Liver (tissue), 9 donors: ENCODE results near the gene CD6. TPM values are rescaled to one million over a fixed set of nuclear protein-coding genes. Genes with fewer than 3 reads are reported as not detected.

Source experiments
- DNase-seq: peaks from one replicate; pipeline ENCODE4 v3.0.0-alpha.2; 2017; ENCODE audit warnings: low spot score
- H3K27ac ChIP-seq, 2 donors: one replicate each; pipeline ENCODE4 v1.7.0; 2013; ENCODE audit warnings: inconsistent platforms in 2 of 2, low read length in 2 of 2, control low read depth in 1 of 2, low read depth in 1 of 2, mild to moderate bottlenecking in 1 of 2
- H3K27me3 ChIP-seq, 4 donors: one replicate each; pipeline versions ENCODE4 v1.6.1 to v1.7.0; 2013; ENCODE audit warnings: low read length in 3 of 4, inconsistent platforms in 1 of 4, mild to moderate bottlenecking in 1 of 4, moderate library complexity in 1 of 4; ENCODE audit not compliant: control insufficient read depth in 4 of 4, insufficient read depth in 4 of 4
- H3K36me3 ChIP-seq, 4 donors: one replicate each; pipeline versions ENCODE4 v1.6.1 to v1.7.0; 2013; ENCODE audit warnings: low read length in 3 of 4, mild to moderate bottlenecking in 3 of 4, low read depth in 1 of 4, moderate library complexity in 1 of 4; ENCODE audit not compliant: control insufficient read depth in 4 of 4, insufficient read depth in 3 of 4
- H3K4me1 ChIP-seq, 4 donors: one replicate each; pipeline versions ENCODE4 v1.6.1 to v1.7.0; 2013; ENCODE audit warnings: low read length in 3 of 4, mild to moderate bottlenecking in 3 of 4, moderate library complexity in 1 of 4; ENCODE audit not compliant: control insufficient read depth in 4 of 4, insufficient read depth in 4 of 4
- H3K4me3 ChIP-seq, 3 donors: one replicate each; pipeline versions ENCODE4 v1.6.1 to v1.7.0; 2013; ENCODE audit warnings: low read length in 3 of 3, control low read depth in 1 of 3, low read depth in 1 of 3, mild to moderate bottlenecking in 1 of 3
- H3K9ac ChIP-seq, 2 donors: one replicate each; pipeline ENCODE4 v1.7.0; 2013; ENCODE audit warnings: low read length in 2 of 2, mild to moderate bottlenecking in 2 of 2, moderate library complexity in 2 of 2, control low read depth in 1 of 2, low read depth in 1 of 2
- H3K9me3 ChIP-seq, 4 donors: one replicate each; pipeline versions ENCODE4 v1.6.1 to v1.7.0; 2013; ENCODE audit warnings: low read length in 3 of 4; ENCODE audit not compliant: control insufficient read depth in 4 of 4
- ATF3 ChIP-seq: IDR thresholded peaks from 2 replicates; pipeline ENCODE4 v1.6.1; 2016; ENCODE audit warnings: antibody characterized with exemption
- FOXA1 ChIP-seq: IDR thresholded peaks from 2 replicates; pipeline ENCODE4 v1.6.1; 2016; ENCODE audit warnings: antibody characterized with exemption
- GABPA ChIP-seq, 2 donors: IDR thresholded peaks in 1 of 2; conservative IDR thresholded peaks in 1 of 2; 2 replicates each; pipeline ENCODE4 v1.6.1; 2016; ENCODE audit warnings: antibody characterized with exemption in 2 of 2, mild to moderate bottlenecking in 1 of 2, moderate library complexity in 1 of 2
- HNF4G ChIP-seq: IDR thresholded peaks from 2 replicates; pipeline ENCODE4 v1.6.1; 2016; ENCODE audit warnings: antibody characterized with exemption
- JUND ChIP-seq, 2 donors: IDR thresholded peaks; 2 replicates each; pipeline ENCODE4 v1.6.1; 2016; ENCODE audit warnings: antibody characterized with exemption in 2 of 2
- MAX ChIP-seq: IDR thresholded peaks from 2 replicates; pipeline ENCODE4 v1.6.1; 2016; ENCODE audit warnings: antibody characterized with exemption
- NR2F2 ChIP-seq: IDR thresholded peaks from 2 replicates; pipeline ENCODE4 v1.6.1; 2016; ENCODE audit warnings: antibody characterized with exemption
- RAD21 ChIP-seq, 2 donors: IDR thresholded peaks; 2 replicates each; pipeline ENCODE4 v1.6.1; 2016; ENCODE audit warnings: antibody characterized with exemption in 2 of 2, mild to moderate bottlenecking in 2 of 2
- RXRA ChIP-seq, 2 donors: IDR thresholded peaks; 2 replicates each; pipeline ENCODE4 v1.6.1; 2017 to 2018; ENCODE audit warnings: antibody characterized with exemption in 2 of 2, mild to moderate bottlenecking in 1 of 2
- SP1 ChIP-seq: IDR thresholded peaks from 2 replicates; pipeline ENCODE4 v1.6.1; 2018; ENCODE audit warnings: antibody characterized with exemption, mild to moderate bottlenecking
- YY1 ChIP-seq: IDR thresholded peaks from 2 replicates; pipeline ENCODE4 v1.6.1; 2016; ENCODE audit warnings: antibody characterized with exemption, mild to moderate bottlenecking
- WGBS: extraction: QIAGEN DNeasy Blood & Tissue Kit; methylation state at CpG from one replicate; pipeline ENCODE4 v1.1.7; 2013; 5-methylcytosine and 5-hydroxymethylcytosine counted together
- polyA plus RNA-seq, 2 donors: library from polyadenylated mRNA; stranded (reverse) in 1 of 2; unstranded in 1 of 2; fragments of 200-250 nt in 1 of 2; fragments of >200 nt in 1 of 2; fragmentation: Nextera tagmentation in 1 of 2; extraction: Ambion mirVana in 1 of 2; gene quantifications; one replicate each; pipeline versions ENCODE4 v1.2.1 to v1.2.3, GENCODE V29; 2013 to 2015
- total RNA-seq, 2 donors: library from RNA; depleted of rRNA; stranded (reverse); fragments of >200 nt; gene quantifications; one replicate each; pipeline ENCODE4 v1.2.3, GENCODE V29; 2014
- TF ChIP-seq, protein P1 (sequence below): IDR thresholded peaks from 2 replicates; pipeline ENCODE4 v1.6.1; 2016; ENCODE audit warnings: antibody characterized with exemption, mild to moderate bottlenecking
- donor health status: healthy.
- donor health status: healthy.
- donor health status: healthy.
- donor health status: healthy.
- donor health status: healthy.

CD6 gene
- total and polyA plus RNA-seq, 4 donors, result 0.31 to 0.59 (median 0.45) TPM

DNA sequence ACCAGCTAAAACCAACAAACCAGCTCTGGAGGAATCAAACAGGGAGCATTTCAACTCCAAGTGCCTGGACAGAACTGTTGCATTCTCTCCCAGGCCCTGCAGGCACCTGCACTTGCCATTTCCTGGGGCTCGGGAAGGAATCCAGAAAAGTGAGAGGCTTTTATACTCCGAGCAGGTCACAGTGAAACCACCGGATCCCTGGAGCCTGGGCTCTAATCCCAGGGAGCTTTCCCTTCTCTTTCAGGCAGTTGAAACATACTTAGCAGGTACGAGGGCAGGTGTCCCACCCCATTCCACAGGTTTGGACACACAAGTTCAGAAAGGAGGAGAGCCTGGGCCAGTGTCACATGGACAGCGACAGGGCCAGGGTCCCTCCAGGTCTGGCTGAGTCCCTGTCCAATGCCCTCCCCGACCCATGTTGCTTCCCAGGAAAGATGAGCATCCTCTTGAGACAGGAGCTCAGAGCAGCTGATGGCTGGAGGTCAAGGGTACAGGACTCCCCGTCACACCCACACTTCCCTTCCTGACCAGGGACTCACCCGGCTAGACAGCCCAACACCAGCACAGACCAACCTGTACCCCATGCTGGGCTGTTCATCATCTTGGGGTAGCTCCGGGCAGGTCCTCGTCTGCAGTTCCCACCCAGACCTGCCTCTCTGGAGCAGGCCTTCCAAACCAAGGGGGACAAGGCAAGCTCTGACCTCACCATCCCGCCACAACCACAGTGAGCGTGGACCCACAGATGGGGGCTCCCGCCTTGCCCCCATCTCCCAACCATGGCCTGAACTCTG lies 80.9 kb downstream of the CD6 start:
- 90% methylated on average over 13 of the region's 13 CpGs for WGBS
- no peak for DNase-seq
- TF ChIP-seq GABPA (IDR thresholded peaks at IDR 0.05 in 1 of 2, conservative IDR thresholded peaks at IDR 0.05 in 1 of 2), result no peak
- TF ChIP-seq, protein P1, sequence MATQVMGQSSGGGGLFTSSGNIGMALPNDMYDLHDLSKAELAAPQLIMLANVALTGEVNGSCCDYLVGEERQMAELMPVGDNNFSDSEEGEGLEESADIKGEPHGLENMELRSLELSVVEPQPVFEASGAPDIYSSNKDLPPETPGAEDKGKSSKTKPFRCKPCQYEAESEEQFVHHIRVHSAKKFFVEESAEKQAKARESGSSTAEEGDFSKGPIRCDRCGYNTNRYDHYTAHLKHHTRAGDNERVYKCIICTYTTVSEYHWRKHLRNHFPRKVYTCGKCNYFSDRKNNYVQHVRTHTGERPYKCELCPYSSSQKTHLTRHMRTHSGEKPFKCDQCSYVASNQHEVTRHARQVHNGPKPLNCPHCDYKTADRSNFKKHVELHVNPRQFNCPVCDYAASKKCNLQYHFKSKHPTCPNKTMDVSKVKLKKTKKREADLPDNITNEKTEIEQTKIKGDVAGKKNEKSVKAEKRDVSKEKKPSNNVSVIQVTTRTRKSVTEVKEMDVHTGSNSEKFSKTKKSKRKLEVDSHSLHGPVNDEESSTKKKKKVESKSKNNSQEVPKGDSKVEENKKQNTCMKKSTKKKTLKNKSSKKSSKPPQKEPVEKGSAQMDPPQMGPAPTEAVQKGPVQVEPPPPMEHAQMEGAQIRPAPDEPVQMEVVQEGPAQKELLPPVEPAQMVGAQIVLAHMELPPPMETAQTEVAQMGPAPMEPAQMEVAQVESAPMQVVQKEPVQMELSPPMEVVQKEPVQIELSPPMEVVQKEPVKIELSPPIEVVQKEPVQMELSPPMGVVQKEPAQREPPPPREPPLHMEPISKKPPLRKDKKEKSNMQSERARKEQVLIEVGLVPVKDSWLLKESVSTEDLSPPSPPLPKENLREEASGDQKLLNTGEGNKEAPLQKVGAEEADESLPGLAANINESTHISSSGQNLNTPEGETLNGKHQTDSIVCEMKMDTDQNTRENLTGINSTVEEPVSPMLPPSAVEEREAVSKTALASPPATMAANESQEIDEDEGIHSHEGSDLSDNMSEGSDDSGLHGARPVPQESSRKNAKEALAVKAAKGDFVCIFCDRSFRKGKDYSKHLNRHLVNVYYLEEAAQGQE, result no peak
- no peak for TF ChIP-seq RXRA (IDR thresholded peaks at IDR 0.05)
- TF ChIP-seq ATF3, result no peak
- no peak for TF ChIP-seq YY1
- no peak for TF ChIP-seq RAD21 (IDR thresholded peaks at IDR 0.05)
- H3K9me3 ChIP-seq, result no peaks in the 10 kb centered on the region
- H3K27ac ChIP-seq, result no peak overlapping the region
- no peak overlapping the region for H3K9ac ChIP-seq
- H3K4me1 ChIP-seq, result no peaks in the 10 kb centered on the region
- no peak overlapping the region for H3K4me3 ChIP-seq
- H3K36me3 ChIP-seq, result no peaks in the 10 kb centered on the region
- no peaks in the 10 kb centered on the region for H3K27me3 ChIP-seq

GRCh38 chr11:61053191-61053590 lies 81.7 kb downstream of the CD6 start:
- H3K27ac ChIP-seq, result no peak overlapping the region

More at GRCh38 chr11:61053191-61053590, 81.7 kb downstream of the CD6 start:
- no peaks in the 10 kb centered on the region for H3K9me3 ChIP-seq
- 82% methylated on average over 6 of the region's 6 CpGs for whole genome bisulfite sequencing
- TF ChIP-seq SP1 (no peak), FOXA1 (no peak), RAD21 (IDR thresholded peaks at IDR 0.05) (no peak), JUND (IDR thresholded peaks at IDR 0.05) (no peak), ATF3 (no peak), YY1 (no peak), HNF4G (no peak), GABPA (IDR thresholded peaks at IDR 0.05 in 1 of 2, conservative IDR thresholded peaks at IDR 0.05 in 1 of 2) (no peak), NR2F2 (no peak), MAX (no peak), RXRA (IDR thresholded peaks at IDR 0.05) (no peak)
- TF ChIP-seq, protein P1, result no peak
- no peaks in the 10 kb centered on the region for H3K27me3 ChIP-seq
- no peaks in the 10 kb centered on the region for H3K4me1 ChIP-seq
- H3K36me3 ChIP-seq, result no peaks in the 10 kb centered on the region
- no peak overlapping the region for H3K4me3 ChIP-seq
- no peak for DNase-seq
- H3K9ac ChIP-seq, result no peak overlapping the region
